Keratinocyte (primary cell): ENCODE data around the gene CLSTN2. TPM values are rescaled to one million over a fixed set of nuclear protein-coding genes. Genes with fewer than 3 reads are reported as not detected.

Experiments
- DNase-seq: peaks from one replicate; pipeline ENCODE4 v3.0.0-alpha.2; 2011; ENCODE audit warnings: low read depth, missing footprints, low spot score
- FAIRE-seq: peaks from 2 replicates; lab custom pipeline; 2011; peaks lifted over from hg19 to GRCh38; lab: Jason Lieb, UNC
- H2AFZ ChIP-seq: 2 replicates; pipeline ENCODE4 v1.6.0; 2012; ENCODE audit warnings: low read length, control low read depth, inconsistent platforms; ENCODE audit not compliant: control insufficient read depth
- H3K27ac ChIP-seq: 2 replicates; pipeline ENCODE4 v1.5.1; 2011; ENCODE audit warnings: low read length; ENCODE audit not compliant: control insufficient read depth, insufficient read depth
- H3K27me3 ChIP-seq: 3 replicates; pipeline ENCODE4 v1.6.0; 2011; ENCODE audit warnings: low read length; ENCODE audit not compliant: control insufficient read depth, insufficient read depth; ENCODE audit errors: extremely low read depth
- H3K36me3 ChIP-seq, 2 experiments: 2 replicates in 1 of 2; 3 replicates in 1 of 2; pipeline ENCODE4 v1.5.1; 2011; ENCODE audit warnings: low read length in 2 of 2, mild to moderate bottlenecking in 1 of 2; ENCODE audit not compliant: control insufficient read depth in 2 of 2, insufficient read depth in 2 of 2; ENCODE audit errors: extremely low read depth in 1 of 2
- H3K4me1 ChIP-seq: 3 replicates; pipeline ENCODE4 v1.5.1; 2011; ENCODE audit warnings: low read length; ENCODE audit not compliant: control insufficient read depth, insufficient read depth; ENCODE audit errors: extremely low read depth
- H3K4me2 ChIP-seq: 3 replicates; pipeline ENCODE4 v1.6.0; 2011; ENCODE audit warnings: low read depth, low read length; ENCODE audit not compliant: control insufficient read depth, insufficient read depth; ENCODE audit errors: extremely low read depth
- H3K4me3 ChIP-seq, 3 experiments: fragments of 200-600 bp in 1 of 3; sonication (generic) in 1 of 3; 2 replicates in 2 of 3; 3 replicates in 1 of 3; pipeline ENCODE4 v1.5.1; 2011 to 2016; ENCODE audit warnings: low read length in 3 of 3, mild to moderate bottlenecking in 3 of 3, control low read depth in 2 of 3, inconsistent platforms in 1 of 3, low read depth in 1 of 3, mixed read lengths in 1 of 3, mixed run types in 1 of 3, moderate library complexity in 1 of 3; ENCODE audit not compliant: control insufficient read depth in 2 of 3, insufficient read depth in 2 of 3; ENCODE audit errors: extremely low read depth in 1 of 3
- H3K79me2 ChIP-seq: 2 replicates; pipeline ENCODE4 v1.6.0; 2012; ENCODE audit warnings: low read length; ENCODE audit not compliant: control insufficient read depth, insufficient read depth
- H3K9ac ChIP-seq: 3 replicates; pipeline ENCODE4 v1.6.0; 2011; ENCODE audit warnings: low read length; ENCODE audit not compliant: control insufficient read depth, insufficient read depth; ENCODE audit errors: extremely low read depth
- H3K9me1 ChIP-seq: 3 replicates; pipeline ENCODE4 v1.6.0; 2011; ENCODE audit warnings: low read length; ENCODE audit not compliant: control insufficient read depth, insufficient read depth; ENCODE audit errors: extremely low read depth
- H3K9me3 ChIP-seq: 2 replicates; pipeline ENCODE4 v1.5.1; 2012; ENCODE audit warnings: low read depth, low read length; ENCODE audit not compliant: control insufficient read depth
- H4K20me1 ChIP-seq: 3 replicates; pipeline ENCODE4 v1.6.0; 2011; ENCODE audit warnings: low read length; ENCODE audit not compliant: control insufficient read depth, insufficient read depth; ENCODE audit errors: extremely low read depth
- CTCF ChIP-seq, 3 experiments: IDR thresholded peaks in 1 of 3; conservative IDR thresholded peaks in 1 of 3; optimal IDR thresholded peaks in 1 of 3; 2 replicates in 2 of 3; 3 replicates in 1 of 3; pipeline versions ENCODE3 to v1.5.1; 2011; ENCODE audit warnings: low read length in 3 of 3, mild to moderate bottlenecking in 3 of 3, moderate library complexity in 2 of 3, control low read depth in 1 of 3, inconsistent platforms in 1 of 3; ENCODE audit not compliant: insufficient read depth in 2 of 3; ENCODE audit errors: extremely low read depth in 1 of 3
- EZH2 ChIP-seq: IDR thresholded peaks from one replicate; pipeline ENCODE4 v1.6.1; 2012; ENCODE audit warnings: inconsistent platforms, mild to moderate bottlenecking, low read length, moderate library complexity
- dilution Hi-C: fragments of 300-500 bp; cut with MboI; formaldehyde crosslinking; loops from one replicate; pipeline ENCODE4 v1.7.0; 2020; ENCODE audit warnings: low sequenced_read_pairs; ENCODE audit not compliant: extremely low pct_ligation_motif_present
- polyA plus RNA-seq, 5 experiments: library from polyadenylated mRNA; depleted of rRNA in 3 of 5; stranded (reverse) in 3 of 5; stranded (forward) in 1 of 5; unstranded in 1 of 5; fragments of >200 nt; gene quantifications; 1 replicate in 1 of 5; 2 replicates in 3 of 5; 3 replicates in 1 of 5; pipeline versions ENCODE4 v1.2.1 to v1.2.3, GENCODE V29; 2011 to 2012; ENCODE audit warnings: missing spikeins in 2 of 5, low read depth in 1 of 5, low replicate concordance in 1 of 5

CLSTN2 gene
- polyA plus RNA-seq, 1 donor (not counting 4 experiments of a cell fraction or from before 2014, with no cell fraction given) = 0.09 TPM

- Histone ChIP-seq H3K4me2 (no peak overlapping the region), H3K4me1 (no peaks in the 10 kb centered on the region), H4K20me1 (no peaks in the 10 kb centered on the region), H3K36me3 (no peaks in the 10 kb centered on the region), H2AFZ (no peak overlapping the region), H3K27ac (no peak overlapping the region), H3K9me3 (no peaks in the 10 kb centered on the region), H3K9ac (no peak overlapping the region), H3K79me2 (no peaks in the 10 kb centered on the region), H3K4me3 (no peak overlapping the region), H3K27me3 (peaks cover 4% of the 10 kb centered on the region), H3K9me1 (no peaks in the 10 kb centered on the region)
- FAIRE-seq = no peak
- no peak for DNase-seq
- dilution Hi-C loops = no loop called here
- TF ChIP-seq CTCF (optimal IDR thresholded peaks at IDR 0.05 in 1 of 3, IDR thresholded peaks at IDR 0.05 in 1 of 3, conservative IDR thresholded peaks at IDR 0.05 in 1 of 3; ENCODE audit: extremely low read depth in 1 of 3, insufficient read depth in 2 of 3, low read length in 3 of 3) = no peak
- TF ChIP-seq EZH2 = no peak
These were observed 75.4 kb downstream of the CLSTN2 start for GRCh38 chr3:140010391-140010790.

GRCh38 chr3:140011086-140011485 is 76.1 kb downstream of the CLSTN2 start:
- Histone ChIP-seq H3K9ac (no peak overlapping the region), H3K4me3 (no peak overlapping the region), H3K4me2 (no peak overlapping the region), H3K27ac (no peak overlapping the region), H3K36me3 (no peaks in the 10 kb centered on the region), H3K79me2 (no peaks in the 10 kb centered on the region), H3K27me3 (peaks cover 4% of the 10 kb centered on the region), H3K9me3 (no peaks in the 10 kb centered on the region), H3K4me1 (no peaks in the 10 kb centered on the region), H2AFZ (no peak overlapping the region), H4K20me1 (no peaks in the 10 kb centered on the region), H3K9me1 (no peaks in the 10 kb centered on the region)
- no peak for DNase-seq
- dilution Hi-C loops = no loop called here
- no peak for TF ChIP-seq CTCF (optimal IDR thresholded peaks at IDR 0.05 in 1 of 3, IDR thresholded peaks at IDR 0.05 in 1 of 3, conservative IDR thresholded peaks at IDR 0.05 in 1 of 3; ENCODE audit: extremely low read depth in 1 of 3, insufficient read depth in 2 of 3, low read length in 3 of 3)
- TF ChIP-seq EZH2 = no peak
- no peak for FAIRE-seq
